Vagina (tissue), 2 donors: ENCODE results near the gene EDNRB.

Experiments used
- POLR2A ChIP-seq, 2 donors: fragments of 450-650 bp; IDR thresholded peaks; one replicate each; pipeline ENCODE4 v1.6.1; 2017; ENCODE audit warnings: antibody characterized with exemption in 2 of 2, mild to moderate bottlenecking in 2 of 2, moderate library complexity in 2 of 2
- POLR2AphosphoS5 ChIP-seq, 2 donors: sonication (generic); formaldehyde crosslinking; IDR thresholded peaks; one replicate each; pipeline ENCODE4 v1.9.0; 2017; ENCODE audit warnings: antibody characterized with exemption in 2 of 2, mild to moderate bottlenecking in 2 of 2, low read depth in 1 of 2; ENCODE audit not compliant: insufficient read depth in 1 of 2
- TF ChIP-seq, protein P1 (sequence below), 3 experiments: fragments of 450-650 bp in 2 of 3; fragments of 200-600 bp in 1 of 3; sonication (generic) in 1 of 3; IDR thresholded peaks; one replicate each; pipeline ENCODE4 v1.5.1; 2017 to 2019; ENCODE audit warnings: antibody characterized with exemption in 3 of 3, mild to moderate bottlenecking in 2 of 3, moderate library complexity in 2 of 3

DNA sequence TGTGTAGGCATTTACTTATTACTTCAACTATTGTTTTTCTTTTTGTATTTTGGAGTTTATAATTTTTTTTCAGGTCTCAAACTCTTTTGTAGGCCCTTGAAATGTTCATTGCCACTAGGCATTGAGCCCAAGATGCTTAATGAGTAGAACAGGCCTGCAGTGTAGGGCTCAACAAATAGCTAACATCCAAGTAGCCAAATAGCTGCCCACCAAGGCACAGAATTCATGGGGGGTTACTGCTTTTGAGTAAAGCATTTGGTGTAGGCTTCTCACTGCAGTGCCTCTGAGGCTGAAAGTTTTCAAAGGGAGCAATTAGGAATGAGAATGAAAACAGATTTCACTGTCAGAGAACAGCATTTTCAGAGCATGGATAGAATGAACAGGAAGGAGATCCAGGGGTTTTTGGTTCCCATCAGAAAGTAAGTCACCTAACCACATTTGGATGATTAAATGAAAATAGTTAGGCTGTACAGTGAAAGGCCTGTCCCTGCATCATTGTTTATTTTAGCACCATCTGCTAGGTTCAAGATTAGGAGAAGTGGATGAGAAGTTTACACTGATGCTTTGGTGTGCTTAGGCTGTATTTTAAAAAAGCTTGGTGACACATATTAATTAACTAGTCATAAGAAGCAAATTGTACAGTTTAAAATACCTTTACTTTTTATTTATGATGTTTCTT, 61.0 kb downstream of the EDNRB start:
- TF ChIP-seq, protein P1, sequence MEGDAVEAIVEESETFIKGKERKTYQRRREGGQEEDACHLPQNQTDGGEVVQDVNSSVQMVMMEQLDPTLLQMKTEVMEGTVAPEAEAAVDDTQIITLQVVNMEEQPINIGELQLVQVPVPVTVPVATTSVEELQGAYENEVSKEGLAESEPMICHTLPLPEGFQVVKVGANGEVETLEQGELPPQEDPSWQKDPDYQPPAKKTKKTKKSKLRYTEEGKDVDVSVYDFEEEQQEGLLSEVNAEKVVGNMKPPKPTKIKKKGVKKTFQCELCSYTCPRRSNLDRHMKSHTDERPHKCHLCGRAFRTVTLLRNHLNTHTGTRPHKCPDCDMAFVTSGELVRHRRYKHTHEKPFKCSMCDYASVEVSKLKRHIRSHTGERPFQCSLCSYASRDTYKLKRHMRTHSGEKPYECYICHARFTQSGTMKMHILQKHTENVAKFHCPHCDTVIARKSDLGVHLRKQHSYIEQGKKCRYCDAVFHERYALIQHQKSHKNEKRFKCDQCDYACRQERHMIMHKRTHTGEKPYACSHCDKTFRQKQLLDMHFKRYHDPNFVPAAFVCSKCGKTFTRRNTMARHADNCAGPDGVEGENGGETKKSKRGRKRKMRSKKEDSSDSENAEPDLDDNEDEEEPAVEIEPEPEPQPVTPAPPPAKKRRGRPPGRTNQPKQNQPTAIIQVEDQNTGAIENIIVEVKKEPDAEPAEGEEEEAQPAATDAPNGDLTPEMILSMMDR (IDR thresholded peaks at IDR 0.05) = no peak
- TF ChIP-seq POLR2A (IDR thresholded peaks at IDR 0.05) (no peak), POLR2AphosphoS5 (IDR thresholded peaks at IDR 0.05; ENCODE audit: insufficient read depth in 1 of 2, low read depth in 1 of 2) (no peak)
